Measurements from ENCODE around the gene RIT1. TPM values are rescaled to one million over a fixed set of nuclear protein-coding genes. Genes with fewer than 3 reads are reported as not detected.

Gene RIT1
- total RNA-seq, 1 experiment from 2014 or later: 22.4 TPM

DNA sequence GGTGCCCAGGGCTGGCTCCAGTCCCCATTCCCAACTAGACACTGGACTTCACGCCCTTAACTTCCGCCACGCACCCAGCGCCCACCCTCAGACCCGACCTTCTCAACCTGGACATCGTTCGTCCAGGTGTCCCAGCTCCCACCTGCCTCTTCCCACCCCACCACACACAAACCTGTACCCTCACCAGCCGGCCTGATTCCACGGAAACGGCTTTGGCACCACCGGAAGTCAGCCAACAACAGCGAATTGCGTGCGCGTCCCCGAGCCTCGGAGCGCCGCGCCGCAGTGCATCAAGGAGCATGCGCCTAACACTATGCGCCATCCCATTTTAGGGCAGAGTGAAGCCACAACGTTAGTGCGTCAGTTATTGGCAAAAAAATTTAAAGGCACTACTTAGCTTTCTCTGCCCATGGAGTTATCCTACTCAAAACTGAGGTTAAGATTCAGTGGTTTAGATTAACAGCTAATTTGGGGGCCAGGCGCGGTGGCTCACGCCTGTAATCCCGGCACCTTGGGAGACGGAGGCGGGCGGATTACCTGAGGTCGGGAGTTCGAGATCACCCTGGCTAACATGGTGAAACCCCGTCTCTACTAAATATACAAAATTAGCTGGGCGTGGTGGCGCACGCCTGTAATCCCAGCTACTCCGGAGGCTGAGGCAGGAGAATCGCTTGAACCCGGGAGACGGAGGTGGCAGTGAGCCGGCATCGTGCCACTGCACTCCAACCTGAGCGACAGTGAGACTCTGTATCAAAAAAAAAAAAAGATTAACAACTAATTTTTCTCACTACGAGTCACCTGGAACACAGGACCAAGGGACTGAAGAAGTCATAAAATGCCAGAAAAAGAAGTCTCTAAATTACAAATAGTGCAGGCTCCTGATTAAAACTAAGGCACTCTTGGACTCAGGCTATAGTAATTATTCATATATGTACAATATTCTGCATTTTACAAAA lies 53.9 kb downstream of the RIT1 start, which contains the start of gene GON4L:
Gene GON4L (minus strand): TSS at position 240 of the 956 bp plus-strand sequence. CDS start 3,434 bp downstream, outside the sequence.
- DNase-seq (ENCODE audit: low read depth): peak; percentile 97

DNA sequence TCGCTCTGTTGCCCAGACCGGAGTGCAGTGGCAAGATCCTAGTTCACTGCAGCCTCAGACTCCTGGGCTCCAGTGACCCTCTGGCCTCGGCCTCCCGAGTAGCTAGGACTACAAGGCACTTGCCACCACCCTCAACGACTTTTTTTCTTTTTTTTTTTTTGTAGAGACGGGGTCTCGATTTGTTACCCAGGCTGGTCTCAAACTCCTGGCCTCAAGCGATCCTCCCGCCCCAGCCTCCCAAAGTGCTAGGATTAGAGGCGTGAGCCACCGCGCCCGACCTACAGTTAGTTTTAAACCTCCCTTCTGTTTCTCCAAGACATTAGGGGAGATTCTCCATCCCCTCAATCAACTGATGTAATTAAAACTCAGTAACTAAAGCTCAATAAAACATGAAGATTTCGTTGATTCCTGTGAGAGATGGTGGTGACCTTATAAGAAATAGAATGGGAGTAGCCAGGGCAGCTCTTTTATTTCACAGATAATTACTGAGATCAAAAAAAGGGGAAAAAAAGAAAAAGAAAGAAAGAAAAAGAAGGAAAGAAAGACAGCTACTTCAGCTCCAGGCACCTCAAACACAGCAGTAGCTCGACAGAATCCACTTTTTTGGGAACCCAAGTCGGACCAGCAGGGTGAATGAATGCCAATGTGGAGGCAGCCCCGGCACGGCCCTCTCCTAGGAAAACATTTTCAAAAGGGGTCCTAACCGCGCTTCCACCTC lies 54.7 kb downstream of the RIT1 start:
- no peak for DNase-seq (ENCODE audit: low read depth)

DNA sequence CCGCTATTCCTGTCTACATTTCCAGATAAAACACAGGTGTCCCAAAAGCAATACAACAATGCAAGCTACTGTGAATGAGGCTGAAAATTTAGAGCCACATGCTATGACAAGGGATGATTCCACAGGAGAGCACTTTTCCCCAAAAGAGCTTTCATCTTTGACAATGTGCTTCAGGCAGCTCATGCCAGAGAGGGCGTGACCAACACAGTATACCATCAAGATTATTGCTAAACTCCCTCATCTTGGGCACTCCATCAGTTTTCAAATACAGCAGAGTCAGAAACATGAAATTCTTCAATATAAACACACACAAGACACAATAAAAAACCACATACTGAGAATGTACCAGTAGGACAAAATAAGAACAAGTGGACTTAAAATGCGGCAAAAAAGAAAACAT lies 60.8 kb downstream of the RIT1 start:
- no peak for DNase-seq (ENCODE audit: low read depth)

DNA sequence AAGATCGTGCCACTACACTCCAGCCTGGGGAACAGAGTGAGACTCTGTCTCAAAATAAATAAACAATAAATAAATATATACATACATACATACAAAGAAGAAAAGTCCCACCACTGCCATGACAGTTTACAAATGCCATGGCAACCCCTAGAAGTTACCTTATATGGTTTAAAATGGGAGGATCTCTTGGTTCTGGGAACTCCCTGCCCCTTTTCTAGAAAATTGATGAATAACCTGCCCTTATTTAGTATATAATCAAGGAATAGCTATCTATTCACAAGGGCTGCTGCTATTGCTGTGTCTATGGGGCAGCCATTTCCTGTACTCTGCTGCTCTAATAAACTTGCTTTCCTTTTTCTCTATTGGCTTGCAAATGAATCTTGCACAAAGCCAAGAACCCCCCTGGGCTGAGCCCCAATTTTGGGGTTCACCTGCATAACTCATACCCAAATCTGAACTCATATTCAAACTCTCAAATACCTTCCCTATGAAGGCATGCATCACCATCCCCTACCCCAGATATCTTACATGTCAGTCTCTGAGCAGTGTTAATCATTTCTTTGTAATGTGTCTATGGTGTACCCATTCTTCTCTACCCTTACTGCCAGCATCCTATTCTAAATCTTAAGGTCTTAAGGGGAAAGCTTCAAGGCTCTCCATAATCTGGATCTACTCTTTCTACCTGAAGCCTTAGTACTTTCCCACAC lies 63.2 kb downstream of the RIT1 start:
- DNase-seq (ENCODE audit: low read depth): no peak

Other genes with a start within 250 kb of the RIT1 start
- 23.9 and 27.5 TPM in 2 replicates for gene YY1AP1, start 222.6 kb downstream of the RIT1 start, total RNA-seq (2014; rRNA removed; shearing (Covaris generic))
- 96.4 and 103 TPM in 2 replicates for gene DAP3, start 222.3 kb downstream of the RIT1 start, total RNA-seq (2014; rRNA removed; shearing (Covaris generic))
- 16.0 and 22.5 TPM in 2 replicates for gene GON4L, start 54.1 kb downstream of the RIT1 start, total RNA-seq (2014; rRNA removed; shearing (Covaris generic))
- gene SYT11, start 51.8 kb downstream of the RIT1 start, total RNA-seq (2014; rRNA removed; shearing (Covaris generic)): 7.4 and 12.8 TPM in 2 replicates
- gene KHDC4, start 23.1 kb upstream of the RIT1 start, total RNA-seq (2014; rRNA removed; shearing (Covaris generic)): 45.8 and 58.2 TPM in 2 replicates
- gene RXFP4, start 30.3 kb upstream of the RIT1 start, total RNA-seq (2014; rRNA removed; shearing (Covaris generic)): not detected in 2 replicates
- gene ARHGEF2, start 67.2 kb upstream of the RIT1 start, total RNA-seq (2014; rRNA removed; shearing (Covaris generic)): 66.0 and 67.8 TPM in 2 replicates
- 657 and 799 TPM in 2 replicates for gene SSR2, start 109.6 kb upstream of the RIT1 start, total RNA-seq (2014; rRNA removed; shearing (Covaris generic))
- 22.7 and 28.5 TPM in 2 replicates for gene UBQLN4, start 142.4 kb upstream of the RIT1 start, total RNA-seq (2014; rRNA removed; shearing (Covaris generic))
- 29.8 and 53.9 TPM in 2 replicates for gene LAMTOR2, start 143.4 kb upstream of the RIT1 start, total RNA-seq (2014; rRNA removed; shearing (Covaris generic))
- not detected in 2 replicates for gene RAB25, start 149.8 kb upstream of the RIT1 start, total RNA-seq (2014; rRNA removed; shearing (Covaris generic))
- 5.3 and 12.8 TPM in 2 replicates for gene MEX3A, start 171.1 kb upstream of the RIT1 start, total RNA-seq (2014; rRNA removed; shearing (Covaris generic))
- gene LMNA, start 203.4 kb upstream of the RIT1 start, total RNA-seq (2014; rRNA removed; shearing (Covaris generic)): 708 and 737 TPM in 2 replicates
- gene SEMA4A, start 242.2 kb upstream of the RIT1 start, total RNA-seq (2014; rRNA removed; shearing (Covaris generic)): 0.29 and 0.68 TPM in 2 replicates

Data from Daoy (cell line).